HCT116 (cell line): Measurements from ENCODE around the gene CSK.

ENCODE experiments used
- CTCF ChIP-seq, 3 experiments: fragments of 200-600 bp in 1 of 3; sonication (generic) in 1 of 3; IDR thresholded peaks in 2 of 3; conservative IDR thresholded peaks in 1 of 3; 2 replicates each; pipeline ENCODE4 v1.5.1; 2012 to 2017; ENCODE audit warnings: low read depth in 2 of 3, low read length in 2 of 3, antibody characterized with exemption in 1 of 3, borderline replicate concordance in 1 of 3, control low read depth in 1 of 3, mild to moderate bottlenecking in 1 of 3, mixed read lengths in 1 of 3, mixed run types in 1 of 3, moderate library complexity in 1 of 3; ENCODE audit not compliant: insufficient read depth in 1 of 3
- ELF1 ChIP-seq: IDR thresholded peaks from 2 replicates; pipeline ENCODE4 v1.6.1; 2012; ENCODE audit warnings: low read depth, borderline replicate concordance
- EZH2 ChIP-seq: fragments of 200-600 bp; sonication (generic); IDR thresholded peaks from 2 replicates; pipeline ENCODE4 v1.6.1; 2017; ENCODE audit warnings: antibody characterized with exemption, mixed run types
- EZH2phosphoT487 ChIP-seq: fragments of 200-600 bp; IDR thresholded peaks from 2 replicates; pipeline ENCODE4 v1.6.1; 2018; ENCODE audit warnings: antibody characterized with exemption, borderline replicate concordance
- JUND ChIP-seq: IDR thresholded peaks from 2 replicates; pipeline ENCODE4 v1.6.1; 2012
- MAX ChIP-seq: IDR thresholded peaks from 2 replicates; pipeline ENCODE4 v1.6.1; 2012
- SRF ChIP-seq: IDR thresholded peaks from 2 replicates; pipeline ENCODE4 v1.6.1; 2012; ENCODE audit warnings: low read depth
- ZNF274 ChIP-seq: fragments of 200-500 bp; sonication (Bioruptor generic); IDR thresholded peaks from 2 replicates; pipeline ENCODE4 v1.6.1; 2014; ENCODE audit warnings: mild to moderate bottlenecking, low read depth, low read length, inconsistent platforms

GRCh38 chr15:74777769-74778598 lies 3.9 kb upstream of the CSK start:
- TF ChIP-seq CTCF (IDR thresholded peaks at IDR 0.05 in 2 of 3, conservative IDR thresholded peaks at IDR 0.05 in 1 of 3; ENCODE audit: borderline replicate concordance in 1 of 3, insufficient read depth in 1 of 3, low read depth in 2 of 3, low read length in 2 of 3): no peak
- TF ChIP-seq ZNF274: no peak
- no peak for TF ChIP-seq SRF
- no peak for TF ChIP-seq JUND
- TF ChIP-seq MAX: no peak
- TF ChIP-seq EZH2: no peak
- TF ChIP-seq ELF1: no peak
- no peak for TF ChIP-seq EZH2phosphoT487
